HCT116 (cell line): Measurements from ENCODE around the gene KRT79. TPM values are rescaled to one million over a fixed set of nuclear protein-coding genes. Genes with fewer than 3 reads are reported as not detected.

Experiments
- ATAC-seq: fragments of 200-7000 bp; cut with Tn5 transposase; 2 replicates; pipeline ENCODE4 v1.9.1; 2020; ENCODE audit warnings: mild to moderate bottlenecking, moderate library complexity
- BruUV-seq: library from RNA; stranded (reverse); fragments of 400-500 nt; replicated peaks from 2 replicates; lab custom pipeline; 2021; lab: Mats Ljungman, UMichigan
- CTCF ChIA-PET: fragments of 300-600 bp; sonication (Branson Sonifier 250); formaldehyde crosslinking; loops from one replicate; lab custom pipeline; 2021; ENCODE audit warnings: antibody characterized with exemption; lab: Charles Lee
- POLR2A ChIA-PET: fragments of 300-600, 350-600 bp; sonication (Branson Sonifier 250); formaldehyde crosslinking; loops from one replicate; lab custom pipeline; 2021; ENCODE audit warnings: antibody characterized with exemption; lab: Charles Lee
- RAD21 ChIA-PET, 2 experiments: fragments of 300-600 bp; sonication (Branson Sonifier 250); formaldehyde crosslinking; loops; one replicate each; lab custom pipeline; 2023; ENCODE audit warnings: low total read pairs in 2 of 2; ENCODE audit not compliant: uncharacterized antibody in 2 of 2, unreplicated experiment in 2 of 2, low non-redundant PET in 1 of 2; lab: Charles Lee
- DNase-seq: peaks from one replicate; pipeline ENCODE4 v3.0.0-alpha.2; 2010; ENCODE audit warnings: low read depth, low spot score
- H2AFZ ChIP-seq: fragments of 200-600 bp; shearing (Covaris generic), sonication (generic); 2 replicates; pipeline ENCODE4 v1.6.1; 2017; ENCODE audit warnings: low read depth, mixed run types, mixed read lengths, antibody characterized with exemption, low read length; ENCODE audit not compliant: poor library complexity, severe bottlenecking
- H3K27ac ChIP-seq: 2 replicates; pipeline ENCODE4 v1.5.1; 2012; ENCODE audit warnings: low read depth, low read length
- H3K27me3 ChIP-seq: fragments of 200-600 bp; sonication (generic); 2 replicates; pipeline ENCODE4 v1.6.1; 2016; ENCODE audit warnings: mixed run types, low read length, mixed read lengths; ENCODE audit not compliant: insufficient read depth
- H3K36me3 ChIP-seq, 2 experiments: fragments of 200-500 bp in 1 of 2; fragments of 200-600 bp in 1 of 2; sonication (Bioruptor generic) in 1 of 2; sonication (generic) in 1 of 2; 2 replicates each; pipeline versions ENCODE4 v1.5.1 to v1.6.1; 2014 to 2016; ENCODE audit warnings: low read length in 2 of 2, inconsistent platforms in 1 of 2, mixed read lengths in 1 of 2, mixed run types in 1 of 2; ENCODE audit not compliant: insufficient read depth in 2 of 2, control insufficient read depth in 1 of 2
- H3K4me1 ChIP-seq, 2 experiments: fragments of 200-600 bp in 1 of 2; sonication (generic) in 1 of 2; 2 replicates each; pipeline versions ENCODE4 v1.5.1 to v1.6.1; 2012 to 2017; ENCODE audit warnings: low read length in 2 of 2, inconsistent platforms in 1 of 2, mild to moderate bottlenecking in 1 of 2, mixed read lengths in 1 of 2, mixed run types in 1 of 2, moderate library complexity in 1 of 2; ENCODE audit not compliant: insufficient read depth in 2 of 2, control insufficient read depth in 1 of 2
- H3K4me2 ChIP-seq: fragments of 200-600 bp; sonication (generic); 2 replicates; pipeline ENCODE4 v1.6.1; 2017; ENCODE audit warnings: mixed run types, low read length, mixed read lengths
- H3K4me3 ChIP-seq, 2 experiments: fragments of 200-600 bp in 1 of 2; sonication (generic) in 1 of 2; replicated peaks in 1 of 2; 2 replicates each; pipeline ENCODE4 v1.5.1; 2011 to 2016; ENCODE audit warnings: low read length in 2 of 2, control low read depth in 1 of 2, low read depth in 1 of 2, mild to moderate bottlenecking in 1 of 2, mixed read lengths in 1 of 2, mixed run types in 1 of 2
- H3K79me2 ChIP-seq: fragments of 200-600 bp; sonication (generic); 2 replicates; pipeline ENCODE4 v1.6.1; 2017; ENCODE audit warnings: mild to moderate bottlenecking, mixed run types, low read length, moderate library complexity, mixed read lengths; ENCODE audit not compliant: insufficient read depth
- H3K9ac ChIP-seq: fragments of 200-600 bp; sonication (generic); 2 replicates; pipeline ENCODE4 v1.6.1; 2016; ENCODE audit warnings: low read length, mixed read lengths
- H3K9me2 ChIP-seq: fragments of 200-600 bp; sonication (generic), shearing (Covaris generic); 2 replicates; pipeline ENCODE4 v1.6.1; 2017; ENCODE audit warnings: mixed run types, mild to moderate bottlenecking, moderate library complexity; ENCODE audit not compliant: insufficient read depth
- H3K9me3 ChIP-seq, 2 experiments: fragments of 200-500 bp in 1 of 2; fragments of 200-600 bp in 1 of 2; sonication (Bioruptor generic) in 1 of 2; sonication (generic) in 1 of 2; 2 replicates each; pipeline ENCODE4 v1.6.1; 2014 to 2017; ENCODE audit warnings: low read length in 2 of 2, mixed read lengths in 2 of 2, inconsistent platforms in 1 of 2, low read depth in 1 of 2, mild to moderate bottlenecking in 1 of 2, mixed run types in 1 of 2, moderate library complexity in 1 of 2; ENCODE audit not compliant: control insufficient read depth in 1 of 2, insufficient read depth in 1 of 2
- H4K20me1 ChIP-seq: fragments of 200-600 bp; sonication (generic), shearing (Covaris generic); 2 replicates; pipeline ENCODE4 v1.6.1; 2017; ENCODE audit warnings: mixed run types, mild to moderate bottlenecking, moderate library complexity; ENCODE audit not compliant: insufficient read depth
- CEBPB ChIP-seq: IDR thresholded peaks from 2 replicates; pipeline ENCODE4 v1.6.1; 2012; ENCODE audit warnings: low read depth
- CTCF ChIP-seq, 3 experiments: fragments of 200-600 bp in 1 of 3; sonication (generic) in 1 of 3; IDR thresholded peaks in 2 of 3; conservative IDR thresholded peaks in 1 of 3; 2 replicates each; pipeline ENCODE4 v1.5.1; 2012 to 2017; ENCODE audit warnings: low read depth in 2 of 3, low read length in 2 of 3, antibody characterized with exemption in 1 of 3, borderline replicate concordance in 1 of 3, control low read depth in 1 of 3, mild to moderate bottlenecking in 1 of 3, mixed read lengths in 1 of 3, mixed run types in 1 of 3, moderate library complexity in 1 of 3; ENCODE audit not compliant: insufficient read depth in 1 of 3
- ELF1 ChIP-seq: IDR thresholded peaks from 2 replicates; pipeline ENCODE4 v1.6.1; 2012; ENCODE audit warnings: low read depth, borderline replicate concordance
- EZH2 ChIP-seq: fragments of 200-600 bp; sonication (generic); IDR thresholded peaks from 2 replicates; pipeline ENCODE4 v1.6.1; 2017; ENCODE audit warnings: antibody characterized with exemption, mixed run types
- FOSL1 ChIP-seq: IDR thresholded peaks from 2 replicates; pipeline ENCODE4 v1.6.1; 2012; ENCODE audit warnings: low read depth
- JUND ChIP-seq: IDR thresholded peaks from 2 replicates; pipeline ENCODE4 v1.6.1; 2012
- POLR2AphosphoS5 ChIP-seq: IDR thresholded peaks from 2 replicates; pipeline ENCODE4 v1.6.1; 2011; ENCODE audit warnings: mild to moderate bottlenecking, low read depth, low read length, moderate library complexity
- RAD21 ChIP-seq: IDR thresholded peaks from 2 replicates; pipeline ENCODE4 v1.6.1; 2012; ENCODE audit warnings: low read depth, mild to moderate bottlenecking
- SIN3A ChIP-seq: IDR thresholded peaks from 2 replicates; pipeline ENCODE4 v1.6.1; 2012; ENCODE audit warnings: low read depth
- SP1 ChIP-seq: IDR thresholded peaks from 2 replicates; pipeline ENCODE4 v1.6.1; 2012; ENCODE audit warnings: low read depth
- SRF ChIP-seq: IDR thresholded peaks from 2 replicates; pipeline ENCODE4 v1.6.1; 2012; ENCODE audit warnings: low read depth
- YY1 ChIP-seq: IDR thresholded peaks from 2 replicates; pipeline ENCODE4 v1.6.1; 2011; ENCODE audit warnings: low read length, low read depth, moderate library complexity, mild to moderate bottlenecking; ENCODE audit not compliant: insufficient replicate concordance; ENCODE audit errors: extremely low read depth
- ZFX ChIP-seq: fragments of 450-650 bp; IDR thresholded peaks from 2 replicates; pipeline ENCODE4 v1.6.1; 2017
- ZNF274 ChIP-seq: fragments of 200-500 bp; sonication (Bioruptor generic); IDR thresholded peaks from 2 replicates; pipeline ENCODE4 v1.6.1; 2014; ENCODE audit warnings: mild to moderate bottlenecking, low read depth, low read length, inconsistent platforms
- intact Hi-C: fragments of 100-400 bp; cut with micrococcal nuclease; formaldehyde crosslinking; loops from 2 replicates; pipeline ENCODE4 v1.10.0; 2022
- total RNA-seq: library from RNA; stranded (reverse); gene quantifications from one replicate; pipeline ENCODE4 v1.2.1, GENCODE V29; 2021; ENCODE audit not compliant: unreplicated experiment
- TF ChIP-seq, protein P1 (sequence below): IDR thresholded peaks from 2 replicates; pipeline ENCODE4 v1.6.1; 2012
- TF ChIP-seq, protein P2 (sequence below): IDR thresholded peaks from 2 replicates; pipeline ENCODE4 v1.6.1; 2011; ENCODE audit warnings: mild to moderate bottlenecking, low read length, moderate library complexity; ENCODE audit not compliant: insufficient replicate concordance; ENCODE audit errors: extremely low read depth

Gene KRT79
- total RNA-seq, 1 experiment from 2014 or later: not detected

DNA sequence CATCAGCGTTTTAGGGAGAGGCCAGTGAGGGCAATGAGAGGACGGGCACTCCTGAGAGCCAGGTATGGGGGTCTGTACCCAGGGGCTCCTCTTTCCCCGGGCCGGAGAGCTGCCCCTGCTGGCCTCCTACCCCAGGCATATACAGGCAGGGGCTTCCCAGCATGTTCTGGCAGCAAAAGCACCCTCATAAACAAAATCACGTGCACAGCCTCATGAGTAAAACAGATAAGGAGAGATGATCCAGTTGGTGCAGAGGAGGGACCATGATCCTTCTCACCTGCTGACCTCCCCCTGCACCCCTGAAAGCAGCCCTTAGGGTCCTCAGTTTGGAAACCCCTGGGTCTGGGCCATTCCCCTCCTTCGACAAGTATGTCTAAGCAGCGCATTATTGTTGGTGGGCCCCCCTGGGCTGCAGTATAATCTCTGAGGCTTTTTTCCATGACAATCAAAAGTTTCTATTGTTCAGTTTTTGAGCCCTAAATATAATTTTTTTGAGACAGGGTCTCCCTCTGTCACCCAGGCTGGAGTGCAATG, 15.2 kb downstream of the KRT79 start:
- POLR2A ChIA-PET: no interaction called here
- CTCF ChIA-PET: no interaction called here
- H3K4me2 ChIP-seq: no peak overlapping the region
- H3K9ac ChIP-seq: no peak overlapping the region
- H3K9me2 ChIP-seq: no peaks in the 10 kb centered on the region
- no peak overlapping the region for H3K27ac ChIP-seq
- TF ChIP-seq SIN3A (no peak), FOSL1 (no peak), SP1 (no peak), SRF (no peak), JUND (no peak), CTCF (IDR thresholded peaks at IDR 0.05 in 2 of 3, conservative IDR thresholded peaks at IDR 0.05 in 1 of 3; ENCODE audit: borderline replicate concordance in 1 of 3, insufficient read depth in 1 of 3, low read depth in 2 of 3, low read length in 2 of 3) (no peak), RAD21 (no peak), ZNF274 (no peak), ZFX (no peak), YY1 (no peak), POLR2AphosphoS5 (no peak), CEBPB (no peak), ELF1 (no peak), EZH2 (no peak)
- TF ChIP-seq, protein P1, sequence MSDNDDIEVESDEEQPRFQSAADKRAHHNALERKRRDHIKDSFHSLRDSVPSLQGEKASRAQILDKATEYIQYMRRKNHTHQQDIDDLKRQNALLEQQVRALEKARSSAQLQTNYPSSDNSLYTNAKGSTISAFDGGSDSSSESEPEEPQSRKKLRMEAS: no peak
- TF ChIP-seq, protein P2, sequence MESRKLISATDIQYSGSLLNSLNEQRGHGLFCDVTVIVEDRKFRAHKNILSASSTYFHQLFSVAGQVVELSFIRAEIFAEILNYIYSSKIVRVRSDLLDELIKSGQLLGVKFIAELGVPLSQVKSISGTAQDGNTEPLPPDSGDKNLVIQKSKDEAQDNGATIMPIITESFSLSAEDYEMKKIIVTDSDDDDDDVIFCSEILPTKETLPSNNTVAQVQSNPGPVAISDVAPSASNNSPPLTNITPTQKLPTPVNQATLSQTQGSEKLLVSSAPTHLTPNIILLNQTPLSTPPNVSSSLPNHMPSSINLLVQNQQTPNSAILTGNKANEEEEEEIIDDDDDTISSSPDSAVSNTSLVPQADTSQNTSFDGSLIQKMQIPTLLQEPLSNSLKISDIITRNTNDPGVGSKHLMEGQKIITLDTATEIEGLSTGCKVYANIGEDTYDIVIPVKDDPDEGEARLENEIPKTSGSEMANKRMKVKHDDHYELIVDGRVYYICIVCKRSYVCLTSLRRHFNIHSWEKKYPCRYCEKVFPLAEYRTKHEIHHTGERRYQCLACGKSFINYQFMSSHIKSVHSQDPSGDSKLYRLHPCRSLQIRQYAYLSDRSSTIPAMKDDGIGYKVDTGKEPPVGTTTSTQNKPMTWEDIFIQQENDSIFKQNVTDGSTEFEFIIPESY: no peak
- no peaks in the 10 kb centered on the region for H3K9me3 ChIP-seq
- no peak for DNase-seq
- no TSS peak for BruUV-seq
- no peak overlapping the region for H2AFZ ChIP-seq
- no peak overlapping the region for H3K4me3 ChIP-seq
- no peaks in the 10 kb centered on the region for H3K79me2 ChIP-seq
- no peaks in the 10 kb centered on the region for H4K20me1 ChIP-seq
- RAD21 ChIA-PET: no interaction called here
- H3K27me3 ChIP-seq: 0 out of 2 replicates have a peak, but pooled peaks cover 2% of the 10 kb centered on the region
- peaks cover 0 to 9% of the 10 kb centered on the region in 2 experiments; a peak in 2 of 4 replicates for H3K4me1 ChIP-seq
- intact Hi-C loops: no loop called here
- ATAC-seq: no peak
- no peaks in the 10 kb centered on the region for H3K36me3 ChIP-seq
